A673 (cell line): ENCODE results near the gene SCN1B. TPM values are rescaled to one million over a fixed set of nuclear protein-coding genes. Genes with fewer than 3 reads are reported as not detected.
A peak's percentile ranks its signal among the peaks of the same experiment; 100 is the strongest.
"Not testable (repeated sequence)": the region's sequence is repeated elsewhere in the genome, so short reads cannot be mapped to it uniquely, and the experiment has no call there.

Source experiments
- BruUV-seq: library from RNA; stranded (reverse); fragments of 400-500 nt; replicated peaks from 2 replicates; lab custom pipeline; 2021; lab: Mats Ljungman, UMichigan
- CTCF ChIA-PET: fragments of 300-600 bp; sonication (Branson Sonifier 250); formaldehyde crosslinking; loops from one replicate; lab custom pipeline; 2022; ENCODE audit warnings: antibody characterized with exemption; lab: Charles Lee
- POLR2A ChIA-PET: fragments of 300-600 bp; sonication (Branson Sonifier 250); formaldehyde crosslinking; loops from one replicate; lab custom pipeline; 2022; ENCODE audit warnings: antibody characterized with exemption; ENCODE audit not compliant: low non-redundant PET; lab: Charles Lee
- DNase-seq: peaks from one replicate; pipeline ENCODE4 v3.0.0-alpha.2; 2015; ENCODE audit warnings: low spot score
- H3K27ac ChIP-seq: fragments of 200-600 bp; sonication (generic); 2 replicates; pipeline ENCODE4 v1.5.1; 2016; ENCODE audit warnings: mixed run types, low read depth, mild to moderate bottlenecking, mixed read lengths, antibody characterized with exemption, low read length; ENCODE audit not compliant: poor library complexity, severe bottlenecking
- H3K27me3 ChIP-seq: fragments of 200-600 bp; sonication (generic); replicated peaks from 2 replicates; pipeline ENCODE4 v1.6.1; 2017; ENCODE audit warnings: mixed run types, low read depth, mild to moderate bottlenecking, mixed read lengths, antibody characterized with exemption, low read length; ENCODE audit not compliant: insufficient read depth, poor library complexity
- H3K36me3 ChIP-seq: fragments of 200-600 bp; sonication (generic); 2 replicates; pipeline ENCODE4 v1.6.1; 2016; ENCODE audit warnings: mixed run types, mild to moderate bottlenecking, mixed read lengths, antibody characterized with exemption, low read length; ENCODE audit not compliant: insufficient read depth, poor library complexity, severe bottlenecking
- H3K4me1 ChIP-seq: fragments of 200-600 bp; sonication (generic); 2 replicates; pipeline ENCODE4 v1.6.1; 2017; ENCODE audit warnings: mixed run types, mild to moderate bottlenecking, mixed read lengths, antibody characterized with exemption, low read length; ENCODE audit not compliant: insufficient read depth, poor library complexity, severe bottlenecking
- H3K4me3 ChIP-seq: fragments of 200-600 bp; sonication (generic); 2 replicates; pipeline ENCODE4 v1.5.1; 2016; ENCODE audit warnings: low read depth, mixed run types, mild to moderate bottlenecking, mixed read lengths, low read length; ENCODE audit not compliant: poor library complexity, severe bottlenecking
- H3K9me3 ChIP-seq: fragments of 200-600 bp; sonication (generic); 2 replicates; pipeline ENCODE4 v1.6.1; 2016; ENCODE audit warnings: mixed run types, low read depth, mild to moderate bottlenecking, mixed read lengths, antibody characterized with exemption, low read length; ENCODE audit not compliant: poor library complexity, severe bottlenecking
- EZH2 ChIP-seq: fragments of 200-600 bp; sonication (generic); IDR thresholded peaks from 2 replicates; pipeline ENCODE4 v1.6.1; 2017; ENCODE audit warnings: borderline replicate concordance, low read depth, mild to moderate bottlenecking, mixed read lengths, antibody characterized with exemption, low read length; ENCODE audit not compliant: poor library complexity, severe bottlenecking
- intact Hi-C: fragments of 100-400 bp; cut with micrococcal nuclease; formaldehyde crosslinking; loops from one replicate; pipeline ENCODE4 v1.10.0; 2022; ENCODE audit not compliant: unreplicated experiment
- total RNA-seq: library from RNA; stranded (reverse); gene quantifications from 2 replicates; pipeline ENCODE4 v1.2.3, GENCODE V29; 2021
- TF ChIP-seq, protein P1 (sequence below): fragments of 300-800, 200-600 bp; sonication (generic); conservative IDR thresholded peaks from 2 replicates; pipeline ENCODE4 v1.5.1; 2017; ENCODE audit warnings: low read depth, mild to moderate bottlenecking, antibody characterized with exemption, low read length, moderate library complexity, mixed read lengths

SCN1B gene
- total RNA-seq, 1 experiment from 2014 or later, result 2.3 TPM

DNA sequence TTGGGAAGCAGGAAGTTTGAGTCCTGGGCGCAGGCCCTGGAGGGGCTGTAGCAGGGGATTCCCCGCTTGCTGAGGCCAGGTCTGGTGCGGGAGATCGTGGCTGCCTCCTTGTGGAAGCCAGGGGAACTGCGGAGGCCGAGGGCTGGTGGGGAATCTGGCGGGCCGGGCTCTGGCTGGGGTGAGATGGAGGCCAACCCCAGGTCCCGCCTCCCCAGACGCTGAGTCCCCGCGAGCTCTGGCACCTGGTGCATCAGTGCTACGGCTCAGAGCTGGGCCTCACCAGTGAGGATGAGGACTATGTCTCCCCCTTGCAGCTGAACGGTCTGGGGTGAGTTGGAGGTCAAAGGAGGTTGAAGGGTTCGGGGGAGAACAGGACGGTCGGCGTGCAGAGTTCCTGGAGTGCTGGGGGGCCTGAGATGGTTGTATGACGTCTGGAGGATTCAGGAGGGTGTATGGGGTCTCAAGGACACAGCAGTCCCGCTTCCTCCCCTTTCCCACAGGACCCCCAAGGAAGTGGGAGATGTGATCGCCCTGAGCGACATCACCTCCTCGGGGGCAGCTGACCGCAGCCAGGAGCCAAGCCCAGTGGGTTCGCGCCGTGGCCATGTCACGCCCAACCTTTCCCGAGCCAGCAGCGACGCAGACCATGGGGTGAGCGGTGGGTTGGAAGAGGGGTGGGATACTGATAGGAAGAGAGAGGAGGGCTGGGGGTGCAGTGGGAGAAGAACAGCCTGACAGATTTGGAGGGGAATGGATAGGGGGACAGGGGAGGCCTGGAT lies 17.0 kb upstream of the SCN1B start:
- ChIA-PET POLR2A (no interaction called here), CTCF (interaction anchor here (0.5 to 0.8 kb wide), 3 partner anchors 41 to 1202 kb away, joined by 3 to 4 read pairs (median 3); partner anchors contain the start of gene ZNF146)
- TF ChIP-seq EZH2, result no peak
- TF ChIP-seq, protein P1, sequence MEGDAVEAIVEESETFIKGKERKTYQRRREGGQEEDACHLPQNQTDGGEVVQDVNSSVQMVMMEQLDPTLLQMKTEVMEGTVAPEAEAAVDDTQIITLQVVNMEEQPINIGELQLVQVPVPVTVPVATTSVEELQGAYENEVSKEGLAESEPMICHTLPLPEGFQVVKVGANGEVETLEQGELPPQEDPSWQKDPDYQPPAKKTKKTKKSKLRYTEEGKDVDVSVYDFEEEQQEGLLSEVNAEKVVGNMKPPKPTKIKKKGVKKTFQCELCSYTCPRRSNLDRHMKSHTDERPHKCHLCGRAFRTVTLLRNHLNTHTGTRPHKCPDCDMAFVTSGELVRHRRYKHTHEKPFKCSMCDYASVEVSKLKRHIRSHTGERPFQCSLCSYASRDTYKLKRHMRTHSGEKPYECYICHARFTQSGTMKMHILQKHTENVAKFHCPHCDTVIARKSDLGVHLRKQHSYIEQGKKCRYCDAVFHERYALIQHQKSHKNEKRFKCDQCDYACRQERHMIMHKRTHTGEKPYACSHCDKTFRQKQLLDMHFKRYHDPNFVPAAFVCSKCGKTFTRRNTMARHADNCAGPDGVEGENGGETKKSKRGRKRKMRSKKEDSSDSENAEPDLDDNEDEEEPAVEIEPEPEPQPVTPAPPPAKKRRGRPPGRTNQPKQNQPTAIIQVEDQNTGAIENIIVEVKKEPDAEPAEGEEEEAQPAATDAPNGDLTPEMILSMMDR, result peak; percentile 85
- Histone ChIP-seq H3K4me1 (no peaks in the 10 kb centered on the region), H3K27me3 (no peaks in the 10 kb centered on the region), H3K9me3 (no peaks in the 10 kb centered on the region), H3K4me3 (no peak overlapping the region), H3K36me3 (peaks cover 72% of the 10 kb centered on the region), H3K27ac (no peak overlapping the region)
- intact Hi-C loops, result loop anchor here (10.0 kb wide), 1 partner anchor 178 kb away; no protein-coding TSS in a partner anchor
- no TSS peak for BruUV-seq
- peak; percentile 71 for DNase-seq

DNA sequence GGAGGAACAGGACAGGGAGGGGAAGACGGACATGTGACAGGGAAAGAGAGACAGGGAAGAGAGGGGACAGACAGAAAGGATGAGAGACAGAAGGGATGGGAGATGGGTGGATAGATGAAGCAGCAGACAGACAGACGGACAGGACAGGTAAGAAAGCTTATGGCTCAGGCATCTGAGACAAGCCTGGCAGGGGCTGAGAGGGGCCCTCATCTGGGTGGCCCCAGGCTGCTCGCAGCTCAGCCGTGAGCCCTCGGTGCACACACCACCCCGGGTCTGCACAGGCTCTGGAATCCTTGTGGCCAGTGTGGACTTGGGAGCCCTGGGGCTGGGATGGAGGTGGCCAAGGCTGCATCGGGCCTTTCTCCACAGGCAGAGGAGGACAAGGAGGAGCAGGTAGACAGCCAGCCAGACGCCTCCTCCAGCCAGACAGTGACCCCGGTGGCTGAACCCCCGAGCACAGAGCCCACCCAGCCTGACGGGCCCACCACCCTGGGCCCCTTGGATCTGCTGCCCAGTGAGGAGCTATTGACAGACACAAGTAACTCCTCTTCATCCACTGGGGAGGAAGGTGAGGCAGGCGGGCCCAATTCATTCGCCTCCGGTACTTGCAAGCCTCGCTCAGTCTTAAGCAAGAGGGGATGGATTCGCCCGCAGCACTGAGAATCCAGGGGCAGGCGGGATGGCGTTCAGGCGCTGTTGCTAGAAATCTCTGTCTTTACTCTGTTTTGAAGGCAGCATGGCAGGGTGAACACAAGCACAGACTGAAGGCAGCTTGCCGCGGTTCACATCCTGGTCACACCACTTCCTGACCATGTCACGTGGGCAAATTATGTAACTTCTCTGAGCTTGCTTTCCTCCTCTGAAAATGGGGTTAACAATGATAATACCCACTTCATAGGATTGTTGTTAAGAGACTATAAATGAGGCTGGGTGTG lies 16.2 kb upstream of the SCN1B start:
- intact Hi-C loops, result loop anchor here (10.0 kb wide), 1 partner anchor 179 kb away; no protein-coding TSS in a partner anchor

DNA sequence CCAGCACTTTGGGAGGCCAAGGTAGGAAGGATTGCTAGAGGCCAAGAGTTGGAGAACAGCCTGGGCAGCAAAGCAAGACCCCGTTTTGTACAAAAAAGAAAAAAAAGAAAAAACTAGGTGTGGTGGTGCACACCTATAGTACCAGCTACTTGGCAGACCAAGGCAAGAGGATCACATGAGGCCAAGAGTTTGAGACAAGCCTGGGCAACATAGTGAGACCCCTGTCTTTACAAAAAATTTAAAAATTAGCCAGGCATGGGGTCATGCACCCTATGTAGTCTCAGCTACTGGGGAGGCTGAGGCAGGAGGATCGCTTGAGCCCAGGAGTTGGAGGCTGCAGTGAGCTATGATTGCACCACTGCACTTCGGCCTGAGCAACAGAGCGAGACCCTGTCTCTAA lies 15.5 kb upstream of the SCN1B start:
- H3K9me3 ChIP-seq, H3K4me3 ChIP-seq, DNase-seq, H3K4me1 ChIP-seq, H3K27ac ChIP-seq, BruUV-seq, H3K27me3 ChIP-seq, POLR2A ChIA-PET: not testable (repeated sequence)
- intact Hi-C loops, result loop anchor here (10.0 kb wide), 1 partner anchor 180 kb away; no protein-coding TSS in a partner anchor
- CTCF ChIA-PET, result interaction anchor here (0.8 kb wide), 1 partner anchor 42 kb away, joined by 3 read pairs; no protein-coding TSS in a partner anchor
- peaks cover 78% of the 10 kb centered on the region for H3K36me3 ChIP-seq

More for the DNA sequence above, 16.2 kb upstream of the SCN1B start:
- no peak for DNase-seq
- H3K4me3 ChIP-seq, result no peak overlapping the region
- POLR2A ChIA-PET, result no interaction called here
- TF ChIP-seq, protein P1, result no peak
- no peak for TF ChIP-seq EZH2
- no peaks in the 10 kb centered on the region for H3K9me3 ChIP-seq
- BruUV-seq, result no TSS peak
- H3K4me1 ChIP-seq, result no peaks in the 10 kb centered on the region
- CTCF ChIA-PET, result interaction anchor here (0.8 kb wide), 1 partner anchor 41 kb away, joined by 3 read pairs; no protein-coding TSS in a partner anchor
- H3K27me3 ChIP-seq, result no peaks in the 10 kb centered on the region
- H3K27ac ChIP-seq, result no peak overlapping the region
- peaks cover 78% of the 10 kb centered on the region for H3K36me3 ChIP-seq
